Measurements from ENCODE around the gene SGCA.

DNA sequence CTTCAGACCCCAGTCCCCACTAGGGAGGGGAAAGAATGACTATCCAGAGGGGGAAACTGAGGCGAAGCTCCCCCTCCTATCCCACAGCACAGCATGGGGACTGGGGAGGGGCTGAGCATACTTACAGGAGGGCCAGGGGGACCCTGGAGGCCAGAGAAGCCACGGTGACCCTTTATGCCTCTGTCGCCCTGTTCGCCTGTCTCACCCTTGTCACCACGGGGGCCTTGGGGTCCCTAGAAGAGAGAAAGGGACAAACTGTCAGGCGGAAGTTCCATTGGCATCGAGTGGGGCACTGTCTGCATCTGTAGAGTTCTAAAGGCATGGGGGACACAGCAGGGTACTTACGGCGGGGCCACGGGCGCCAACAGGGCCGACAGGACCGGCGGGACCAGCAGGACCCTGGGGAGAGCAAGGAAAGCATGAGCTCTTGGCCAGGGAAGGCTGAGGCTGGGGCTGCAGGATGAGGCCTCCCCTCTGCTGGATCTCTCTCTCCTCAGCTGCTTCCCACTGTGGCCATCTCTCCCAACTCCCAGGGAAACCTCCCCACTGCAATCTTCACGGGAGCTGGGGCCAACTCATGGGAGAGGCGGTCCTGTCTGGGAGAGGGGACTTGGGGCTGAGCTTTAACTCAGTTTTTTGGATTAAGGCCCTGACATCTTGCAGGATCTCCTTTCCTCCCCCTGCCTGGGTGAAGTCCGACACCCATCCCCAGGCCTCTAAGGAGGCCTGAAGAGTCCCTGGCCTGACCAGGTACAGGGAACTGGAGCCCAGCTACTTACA lies 22.1 kb downstream of the SGCA start:
- TF ChIP-seq, protein P1, sequence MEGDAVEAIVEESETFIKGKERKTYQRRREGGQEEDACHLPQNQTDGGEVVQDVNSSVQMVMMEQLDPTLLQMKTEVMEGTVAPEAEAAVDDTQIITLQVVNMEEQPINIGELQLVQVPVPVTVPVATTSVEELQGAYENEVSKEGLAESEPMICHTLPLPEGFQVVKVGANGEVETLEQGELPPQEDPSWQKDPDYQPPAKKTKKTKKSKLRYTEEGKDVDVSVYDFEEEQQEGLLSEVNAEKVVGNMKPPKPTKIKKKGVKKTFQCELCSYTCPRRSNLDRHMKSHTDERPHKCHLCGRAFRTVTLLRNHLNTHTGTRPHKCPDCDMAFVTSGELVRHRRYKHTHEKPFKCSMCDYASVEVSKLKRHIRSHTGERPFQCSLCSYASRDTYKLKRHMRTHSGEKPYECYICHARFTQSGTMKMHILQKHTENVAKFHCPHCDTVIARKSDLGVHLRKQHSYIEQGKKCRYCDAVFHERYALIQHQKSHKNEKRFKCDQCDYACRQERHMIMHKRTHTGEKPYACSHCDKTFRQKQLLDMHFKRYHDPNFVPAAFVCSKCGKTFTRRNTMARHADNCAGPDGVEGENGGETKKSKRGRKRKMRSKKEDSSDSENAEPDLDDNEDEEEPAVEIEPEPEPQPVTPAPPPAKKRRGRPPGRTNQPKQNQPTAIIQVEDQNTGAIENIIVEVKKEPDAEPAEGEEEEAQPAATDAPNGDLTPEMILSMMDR (IDR thresholded peaks at IDR 0.05; ENCODE audit: low read depth, low read length, poor library complexity, severe bottlenecking), result no peak
- no peak for TF ChIP-seq EZH2phosphoT487 (IDR thresholded peaks at IDR 0.05; ENCODE audit: borderline replicate concordance, low read length)
